OCI-LY7 (cell line): Measurements from ENCODE around the gene SLC25A29.

Experiments used
- EZH2phosphoT487 ChIP-seq: fragments of 200-600 bp; sonication (generic); IDR thresholded peaks from 2 replicates; pipeline ENCODE4 v1.6.1; 2018; ENCODE audit warnings: low read depth, borderline replicate concordance, mild to moderate bottlenecking, mixed run types, antibody characterized with exemption, low read length, moderate library complexity, mixed read lengths
- TF ChIP-seq, protein P1 (sequence below): fragments of 200-600 bp; sonication (generic); conservative IDR thresholded peaks from 2 replicates; pipeline ENCODE4 v1.5.1; 2014; ENCODE audit warnings: mild to moderate bottlenecking, antibody characterized with exemption, low read length, moderate library complexity, mixed read lengths

DNA sequence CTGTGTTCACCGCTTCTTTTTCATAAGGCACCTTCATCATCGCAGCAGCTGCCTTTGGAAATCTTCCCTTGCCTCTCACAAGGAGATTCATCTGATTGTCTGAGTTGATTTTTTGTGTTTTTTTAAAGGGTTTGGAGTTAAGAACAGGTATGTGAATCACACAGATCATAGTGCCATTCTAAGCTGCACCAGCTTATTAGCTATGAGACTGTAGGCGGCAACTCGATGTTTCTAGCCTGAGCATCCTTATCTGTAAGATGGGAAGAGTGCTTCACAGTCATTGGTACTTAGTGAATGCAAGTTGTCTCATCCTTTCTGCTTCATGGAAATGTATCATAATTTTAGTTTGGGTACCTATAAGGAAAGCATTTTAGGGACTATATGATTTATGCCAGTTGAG, 32.0 kb downstream of the SLC25A29 start:
- TF ChIP-seq, protein P1, sequence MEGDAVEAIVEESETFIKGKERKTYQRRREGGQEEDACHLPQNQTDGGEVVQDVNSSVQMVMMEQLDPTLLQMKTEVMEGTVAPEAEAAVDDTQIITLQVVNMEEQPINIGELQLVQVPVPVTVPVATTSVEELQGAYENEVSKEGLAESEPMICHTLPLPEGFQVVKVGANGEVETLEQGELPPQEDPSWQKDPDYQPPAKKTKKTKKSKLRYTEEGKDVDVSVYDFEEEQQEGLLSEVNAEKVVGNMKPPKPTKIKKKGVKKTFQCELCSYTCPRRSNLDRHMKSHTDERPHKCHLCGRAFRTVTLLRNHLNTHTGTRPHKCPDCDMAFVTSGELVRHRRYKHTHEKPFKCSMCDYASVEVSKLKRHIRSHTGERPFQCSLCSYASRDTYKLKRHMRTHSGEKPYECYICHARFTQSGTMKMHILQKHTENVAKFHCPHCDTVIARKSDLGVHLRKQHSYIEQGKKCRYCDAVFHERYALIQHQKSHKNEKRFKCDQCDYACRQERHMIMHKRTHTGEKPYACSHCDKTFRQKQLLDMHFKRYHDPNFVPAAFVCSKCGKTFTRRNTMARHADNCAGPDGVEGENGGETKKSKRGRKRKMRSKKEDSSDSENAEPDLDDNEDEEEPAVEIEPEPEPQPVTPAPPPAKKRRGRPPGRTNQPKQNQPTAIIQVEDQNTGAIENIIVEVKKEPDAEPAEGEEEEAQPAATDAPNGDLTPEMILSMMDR: no peak
- no peak for TF ChIP-seq EZH2phosphoT487
